Panc1 (cell line): ENCODE data around the gene TLR10.

Experiments used
- POLR2AphosphoS5 ChIP-seq: IDR thresholded peaks from 2 replicates; pipeline ENCODE4 v1.6.1; 2012; ENCODE audit warnings: mild to moderate bottlenecking, low read depth, low read length, moderate library complexity
- SIN3A ChIP-seq: IDR thresholded peaks from 2 replicates; pipeline ENCODE4 v1.6.1; 2012; ENCODE audit warnings: low read depth, mild to moderate bottlenecking, low read length, moderate library complexity, borderline replicate concordance; ENCODE audit not compliant: insufficient read depth
- TCF7L2 ChIP-seq: IDR thresholded peaks from 2 replicates; pipeline ENCODE4 v1.6.1; 2011; ENCODE audit warnings: mild to moderate bottlenecking, low read depth, low read length, inconsistent platforms
- TF ChIP-seq, protein P1 (sequence below), 2 experiments: IDR thresholded peaks; 2 replicates each; pipeline ENCODE4 v1.6.1; 2011 to 2012; ENCODE audit warnings: low read depth in 2 of 2, control low read depth in 1 of 2, low read length in 1 of 2, mild to moderate bottlenecking in 1 of 2, moderate library complexity in 1 of 2; ENCODE audit not compliant: insufficient read depth in 1 of 2
- TF ChIP-seq, protein P2 (sequence below): fragments of 450-650 bp; IDR thresholded peaks from 2 replicates; pipeline ENCODE4 v1.5.1; 2017; ENCODE audit warnings: mild to moderate bottlenecking

DNA sequence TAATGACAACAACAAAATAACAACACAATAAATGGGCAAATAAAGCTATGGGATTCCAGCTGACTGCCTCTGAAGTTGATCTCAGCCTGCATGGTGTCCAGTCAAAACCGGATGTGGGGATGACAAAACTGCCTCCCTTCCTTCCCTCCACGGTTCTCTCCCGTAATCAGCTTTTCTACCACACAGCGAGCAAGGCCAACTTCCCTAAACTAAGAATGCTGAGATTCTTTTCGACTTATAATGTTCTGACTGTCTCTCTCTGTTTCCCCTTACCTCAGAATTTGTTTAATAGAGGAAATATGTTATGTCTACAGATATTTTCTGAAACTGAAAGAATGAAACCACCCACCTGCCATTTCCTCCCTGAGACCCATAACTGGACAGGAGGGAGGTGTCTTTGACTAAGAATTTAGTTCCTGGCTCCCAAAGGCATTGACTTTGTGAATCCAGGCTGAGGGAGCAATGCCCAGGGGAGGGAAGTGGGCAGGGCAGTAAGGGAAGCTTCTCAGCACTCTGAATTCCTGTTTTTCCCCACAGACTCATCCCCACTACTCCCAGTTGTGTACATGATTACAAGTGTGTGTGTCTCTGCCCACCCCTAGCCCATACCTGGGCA is 22.8 kb upstream of the TLR10 start:
- TF ChIP-seq, protein P1, sequence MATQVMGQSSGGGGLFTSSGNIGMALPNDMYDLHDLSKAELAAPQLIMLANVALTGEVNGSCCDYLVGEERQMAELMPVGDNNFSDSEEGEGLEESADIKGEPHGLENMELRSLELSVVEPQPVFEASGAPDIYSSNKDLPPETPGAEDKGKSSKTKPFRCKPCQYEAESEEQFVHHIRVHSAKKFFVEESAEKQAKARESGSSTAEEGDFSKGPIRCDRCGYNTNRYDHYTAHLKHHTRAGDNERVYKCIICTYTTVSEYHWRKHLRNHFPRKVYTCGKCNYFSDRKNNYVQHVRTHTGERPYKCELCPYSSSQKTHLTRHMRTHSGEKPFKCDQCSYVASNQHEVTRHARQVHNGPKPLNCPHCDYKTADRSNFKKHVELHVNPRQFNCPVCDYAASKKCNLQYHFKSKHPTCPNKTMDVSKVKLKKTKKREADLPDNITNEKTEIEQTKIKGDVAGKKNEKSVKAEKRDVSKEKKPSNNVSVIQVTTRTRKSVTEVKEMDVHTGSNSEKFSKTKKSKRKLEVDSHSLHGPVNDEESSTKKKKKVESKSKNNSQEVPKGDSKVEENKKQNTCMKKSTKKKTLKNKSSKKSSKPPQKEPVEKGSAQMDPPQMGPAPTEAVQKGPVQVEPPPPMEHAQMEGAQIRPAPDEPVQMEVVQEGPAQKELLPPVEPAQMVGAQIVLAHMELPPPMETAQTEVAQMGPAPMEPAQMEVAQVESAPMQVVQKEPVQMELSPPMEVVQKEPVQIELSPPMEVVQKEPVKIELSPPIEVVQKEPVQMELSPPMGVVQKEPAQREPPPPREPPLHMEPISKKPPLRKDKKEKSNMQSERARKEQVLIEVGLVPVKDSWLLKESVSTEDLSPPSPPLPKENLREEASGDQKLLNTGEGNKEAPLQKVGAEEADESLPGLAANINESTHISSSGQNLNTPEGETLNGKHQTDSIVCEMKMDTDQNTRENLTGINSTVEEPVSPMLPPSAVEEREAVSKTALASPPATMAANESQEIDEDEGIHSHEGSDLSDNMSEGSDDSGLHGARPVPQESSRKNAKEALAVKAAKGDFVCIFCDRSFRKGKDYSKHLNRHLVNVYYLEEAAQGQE (IDR thresholded peaks at IDR 0.05; ENCODE audit: insufficient read depth in 1 of 2, low read depth in 2 of 2, low read length in 1 of 2), result no peak
- TF ChIP-seq, protein P2, sequence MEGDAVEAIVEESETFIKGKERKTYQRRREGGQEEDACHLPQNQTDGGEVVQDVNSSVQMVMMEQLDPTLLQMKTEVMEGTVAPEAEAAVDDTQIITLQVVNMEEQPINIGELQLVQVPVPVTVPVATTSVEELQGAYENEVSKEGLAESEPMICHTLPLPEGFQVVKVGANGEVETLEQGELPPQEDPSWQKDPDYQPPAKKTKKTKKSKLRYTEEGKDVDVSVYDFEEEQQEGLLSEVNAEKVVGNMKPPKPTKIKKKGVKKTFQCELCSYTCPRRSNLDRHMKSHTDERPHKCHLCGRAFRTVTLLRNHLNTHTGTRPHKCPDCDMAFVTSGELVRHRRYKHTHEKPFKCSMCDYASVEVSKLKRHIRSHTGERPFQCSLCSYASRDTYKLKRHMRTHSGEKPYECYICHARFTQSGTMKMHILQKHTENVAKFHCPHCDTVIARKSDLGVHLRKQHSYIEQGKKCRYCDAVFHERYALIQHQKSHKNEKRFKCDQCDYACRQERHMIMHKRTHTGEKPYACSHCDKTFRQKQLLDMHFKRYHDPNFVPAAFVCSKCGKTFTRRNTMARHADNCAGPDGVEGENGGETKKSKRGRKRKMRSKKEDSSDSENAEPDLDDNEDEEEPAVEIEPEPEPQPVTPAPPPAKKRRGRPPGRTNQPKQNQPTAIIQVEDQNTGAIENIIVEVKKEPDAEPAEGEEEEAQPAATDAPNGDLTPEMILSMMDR, result no peak
- TF ChIP-seq TCF7L2, result no peak
- no peak for TF ChIP-seq POLR2AphosphoS5
- TF ChIP-seq SIN3A, result no peak
